K562 (cell line): ENCODE results near the gene AGAP1. TPM values are rescaled to one million over a fixed set of nuclear protein-coding genes. Genes with fewer than 3 reads are reported as not detected.

ENCODE experiments used
- ATAC-seq: fragments of 200-7000 bp; cut with Tn5 transposase; 3 replicates; pipeline ENCODE4 v1.9.1; 2020; ENCODE audit warnings: moderate library complexity
- BruUV-seq: library from RNA; stranded (reverse); fragments of 400-500 nt; replicated peaks from 2 replicates; lab custom pipeline; 2021; lab: Mats Ljungman, UMichigan
- CTCF ChIA-PET: fragments of 300-600 bp; formaldehyde crosslinking; extraction: SDS; loops from one replicate; lab custom pipeline; 2021; ENCODE audit warnings: low intra/inter-chr PET ratio; lab: Yijun Ruan, JAX
- POLR2A ChIA-PET: fragments of 300-600, 350-650 bp; sonication (Branson Sonifier 250); formaldehyde crosslinking; extraction: SDS; loops from one replicate; lab custom pipeline; 2021; ENCODE audit warnings: antibody characterized with exemption, inconsistent platforms; lab: Yijun Ruan, JAX
- DNase-seq, 4 experiments: peaks; one replicate each; pipeline versions ENCODE4 v3.0.0 to v3.0.0-alpha.2; 2011 to 2018; ENCODE audit warnings: low spot score in 3 of 4, mixed read lengths in 3 of 4; ENCODE audit errors: extremely low read depth in 1 of 4
- FAIRE-seq: peaks from 2 replicates; lab custom pipeline; 2011; peaks lifted over from hg19 to GRCh38; lab: Jason Lieb, UNC
- H2AFZ ChIP-seq: 2 replicates; pipeline ENCODE4 v1.6.0; 2011; ENCODE audit warnings: low read depth, low read length, control low read depth, inconsistent platforms
- H3K27ac ChIP-seq: fragments of 200-600 bp; 3 replicates; pipeline ENCODE4 v1.8.0; 2011; ENCODE audit warnings: low read depth, mild to moderate bottlenecking, control low read depth, inconsistent platforms, low read length, moderate library complexity, mixed read lengths; ENCODE audit errors: extremely low read depth
- H3K27me3 ChIP-seq, 2 experiments: fragments of 300-600 bp in 1 of 2; 2 replicates in 1 of 2; 3 replicates in 1 of 2; pipeline versions ENCODE4 v1.6.0 to v1.8.0; 2011; ENCODE audit warnings: inconsistent platforms in 2 of 2, low read length in 2 of 2, mild to moderate bottlenecking in 1 of 2, mixed read lengths in 1 of 2, moderate library complexity in 1 of 2; ENCODE audit not compliant: control insufficient read depth in 2 of 2, insufficient read depth in 2 of 2
- H3K36me3 ChIP-seq: fragments of 300-600 bp; 3 replicates; pipeline ENCODE4 v1.8.0; 2011; ENCODE audit warnings: mild to moderate bottlenecking, low read length, inconsistent platforms; ENCODE audit not compliant: control insufficient read depth, insufficient read depth
- H3K4me1 ChIP-seq, 2 experiments: fragments of 200-600 bp in 1 of 2; replicated peaks in 1 of 2; 2 replicates in 1 of 2; 3 replicates in 1 of 2; pipeline versions ENCODE4 v1.5.1 to v1.8.0; 2011; ENCODE audit warnings: inconsistent platforms in 2 of 2, low read length in 2 of 2, mild to moderate bottlenecking in 1 of 2, mixed read lengths in 1 of 2, moderate library complexity in 1 of 2; ENCODE audit not compliant: control insufficient read depth in 2 of 2, insufficient read depth in 2 of 2
- H3K4me2 ChIP-seq: 2 replicates; pipeline ENCODE4 v1.6.1; 2011; ENCODE audit warnings: low read length, control low read depth, inconsistent platforms, mixed read lengths; ENCODE audit not compliant: insufficient read depth
- H3K4me3 ChIP-seq: fragments of 200-600 bp; sonication (generic), shearing (Covaris generic); 2 replicates; pipeline ENCODE4 v1.5.1; 2016; ENCODE audit warnings: control low read depth, inconsistent platforms
- H3K79me2 ChIP-seq: fragments of 200-600 bp; 3 replicates; pipeline ENCODE4 v1.8.0; 2011; ENCODE audit warnings: low read length, inconsistent platforms; ENCODE audit not compliant: control insufficient read depth, insufficient read depth
- H3K9ac ChIP-seq, 2 experiments: 2 replicates each; pipeline versions ENCODE4 v1.6.0 to v1.6.1; 2011; ENCODE audit warnings: low read depth in 2 of 2, low read length in 2 of 2, control low read depth in 1 of 2, inconsistent platforms in 1 of 2, mild to moderate bottlenecking in 1 of 2, mixed read lengths in 1 of 2; ENCODE audit not compliant: insufficient read depth in 1 of 2
- H3K9me1 ChIP-seq: one replicate; pipeline ENCODE4 v1.6.0; 2011; ENCODE audit warnings: inconsistent platforms, mild to moderate bottlenecking, low read length, moderate library complexity; ENCODE audit not compliant: control insufficient read depth, insufficient read depth
- H3K9me3 ChIP-seq: replicated peaks from 2 replicates; pipeline ENCODE4 v1.5.1; 2011; ENCODE audit warnings: low read depth, low read length, inconsistent platforms; ENCODE audit not compliant: control insufficient read depth, insufficient read depth
- H4K20me1 ChIP-seq: replicated peaks from 2 replicates; pipeline ENCODE4 v1.6.1; 2011; ENCODE audit warnings: low read length, inconsistent platforms, mixed read lengths; ENCODE audit not compliant: control insufficient read depth, insufficient read depth
- BACH1 ChIP-seq: fragments of 200-800 bp; sonication (Bioruptor generic); IDR thresholded peaks from 2 replicates; pipeline ENCODE4 v1.6.1; 2016; ENCODE audit warnings: missing genetic modification characterization, missing compliant biosample characterization
- C11orf30 ChIP-seq: fragments of 450-650 bp; IDR thresholded peaks from 2 replicates; pipeline ENCODE4 v1.6.1; 2016; ENCODE audit warnings: low read depth, mild to moderate bottlenecking
- CBFA2T2 ChIP-seq: fragments of 450-650 bp; conservative IDR thresholded peaks from 2 replicates; pipeline ENCODE4 v1.6.1; 2017; ENCODE audit warnings: mild to moderate bottlenecking
- CBX3 ChIP-seq, 2 experiments: IDR thresholded peaks; 1 replicate in 1 of 2; 2 replicates in 1 of 2; pipeline ENCODE4 v1.6.1; 2012; ENCODE audit warnings: inconsistent platforms in 2 of 2, low read length in 2 of 2, borderline replicate concordance in 1 of 2, control low read depth in 1 of 2
- GATA2 ChIP-seq: sonication (generic); formaldehyde crosslinking; IDR thresholded peaks from 2 replicates; pipeline ENCODE4 v1.4.0; 2020; ENCODE audit warnings: mild to moderate bottlenecking, missing genetic modification reagents
- MAFF ChIP-seq: IDR thresholded peaks from 2 replicates; pipeline ENCODE4 v1.6.1; 2012; ENCODE audit warnings: low read length, improper control_type of control experiment
- MAFG ChIP-seq: fragments of 450-650 bp; conservative IDR thresholded peaks from 2 replicates; pipeline ENCODE4 v1.6.1; 2016; ENCODE audit warnings: missing genetic modification characterization, missing compliant biosample characterization
- MAFK ChIP-seq: IDR thresholded peaks from 2 replicates; pipeline ENCODE4 v1.6.1; 2011; ENCODE audit warnings: low read length, improper control_type of control experiment
- NFE2 ChIP-seq: IDR thresholded peaks from 2 replicates; pipeline ENCODE4 v1.6.1; 2014; ENCODE audit warnings: antibody characterized with exemption, low read depth
- NFE2L1 ChIP-seq: fragments of 450-650 bp; IDR thresholded peaks from 2 replicates; pipeline ENCODE4 v1.6.1; 2016; ENCODE audit warnings: missing genetic modification characterization, low read depth, mild to moderate bottlenecking, missing compliant biosample characterization, moderate library complexity, borderline replicate concordance
- RBFOX2 ChIP-seq: fragments of 200-400 bp; formaldehyde crosslinking; IDR thresholded peaks from 2 replicates; pipeline ENCODE4 v1.6.1; 2017; ENCODE audit warnings: low read depth, mild to moderate bottlenecking, low read length, moderate library complexity
- ZNF146 ChIP-seq: IDR thresholded peaks from one replicate; pipeline ENCODE4 v1.6.1; 2018; ENCODE audit warnings: missing compliant biosample characterization; ENCODE audit not compliant: unreplicated experiment
- ZNF316 ChIP-seq: fragments of 450-650 bp; IDR thresholded peaks from 2 replicates; pipeline ENCODE4 v1.6.1; 2016
- WGBS: fragments of 100-300 bp; shearing (Covaris generic); methylation state at CpG from one replicate; pipeline ENCODE4 v1.1.6; 2016; ENCODE audit warnings: low coverage, mixed read lengths; ENCODE audit not compliant: insufficient coverage; ENCODE audit errors: missing lambda C conversion rate; 5-methylcytosine and 5-hydroxymethylcytosine counted together
- in situ Hi-C: fragments of 300-500 bp; cut with MboI; formaldehyde crosslinking; loops from 4 replicates; pipeline ENCODE4 v1.15.0; 2018; ENCODE audit warnings: inconsistent platforms, mixed read lengths
- intact Hi-C: fragments of 100-400 bp; cut with micrococcal nuclease; formaldehyde crosslinking; loops from 2 replicates; pipeline ENCODE4 v1.14.2; 2022
- polyA plus RNA-seq, 8 experiments: library from polyadenylated mRNA; depleted of rRNA in 4 of 8; stranded (reverse) in 5 of 8; unstranded in 3 of 8; fragments of >200 nt; fragmentation: Nextera tagmentation in 2 of 8; fragmentation: Illumina TruSeq in 1 of 8; extraction: Ambion mirVana in 2 of 8; extraction: Trizol in 1 of 8; gene quantifications; 2 replicates each; pipeline versions ENCODE4 v1.2.1 to v1.2.3, GENCODE V29; 2011 to 2014; ENCODE audit warnings: inconsistent platforms in 1 of 8, missing spikeins in 1 of 8
- total RNA-seq, 7 experiments: library from RNA; depleted of rRNA in 6 of 7; stranded (reverse); fragments of >200 nt in 6 of 7; fragmentation: Illumina TruSeq in 2 of 7; extraction: Trizol in 2 of 7; gene quantifications; 2 replicates each; pipeline versions ENCODE4 v1.2.1 to v1.2.3, GENCODE V29; 2011 to 2021; ENCODE audit warnings: low replicate concordance in 1 of 7
- TF ChIP-seq, protein P1 (sequence below): fragments of 450-650 bp; IDR thresholded peaks from one replicate; pipeline ENCODE4 v1.6.1; 2018; ENCODE audit warnings: mild to moderate bottlenecking, moderate library complexity; ENCODE audit not compliant: partially characterized antibody
- TF ChIP-seq, protein P2 (sequence below), 2 experiments: fragments of 150-350 bp in 1 of 2; IDR thresholded peaks; 2 replicates each; pipeline ENCODE4 v1.6.1; 2012 to 2016; ENCODE audit warnings: low read depth in 2 of 2, low read length in 2 of 2, mild to moderate bottlenecking in 1 of 2, moderate library complexity in 1 of 2
- TF ChIP-seq, protein P3 (sequence below), 2 experiments: fragments of 450-650 bp; IDR thresholded peaks; 2 replicates each; pipeline ENCODE4 v1.6.1; 2016

Gene AGAP1
- total and polyA plus RNA-seq, 9 of the 15 experiments (the other 6 are each of a cell fraction or from before 2014, with no cell fraction given): 1.3 to 24.0 (median 10.6) TPM

DNA sequence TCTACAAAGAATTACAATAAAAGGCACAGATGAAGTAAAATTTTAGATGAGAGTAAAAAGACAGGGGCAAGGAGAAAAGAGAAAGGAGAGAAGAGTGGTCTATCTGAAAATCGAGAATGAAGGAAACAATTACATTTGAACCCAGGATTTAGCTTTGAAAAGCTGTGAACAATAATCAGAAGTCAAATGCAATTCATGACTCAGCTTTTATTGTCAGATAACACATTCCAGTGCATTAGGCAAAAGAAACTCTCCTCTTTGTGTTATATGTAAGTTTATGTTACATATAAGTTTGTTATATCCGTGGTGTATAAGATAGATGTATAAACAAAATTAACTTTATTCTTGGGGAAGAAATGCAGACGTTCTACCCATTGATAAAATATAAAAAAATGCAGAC lies 389.8 kb downstream of the AGAP1 start:
- BruUV-seq: no TSS peak

More for the DNA sequence above, 389.8 kb downstream of the AGAP1 start:
- Histone ChIP-seq H3K9me3 (no peaks in the 10 kb centered on the region), H3K27ac (no peak overlapping the region), H3K27me3 (no peaks in the 10 kb centered on the region), H4K20me1 (no peaks in the 10 kb centered on the region), H3K36me3 (peaks cover 3% of the 10 kb centered on the region; the same call in 1 of the 3 replicates), H3K4me1 (no peaks in the 10 kb centered on the region), H3K4me3 (no peak overlapping the region), H2AFZ (no peak overlapping the region), H3K9ac (no peak overlapping the region), H3K79me2 (no peaks in the 10 kb centered on the region), H3K4me2 (no peak overlapping the region), H3K9me1 (no peaks in the 10 kb centered on the region)
- DNase-seq: no peak
- FAIRE-seq: no peak
- TF ChIP-seq, protein P1, sequence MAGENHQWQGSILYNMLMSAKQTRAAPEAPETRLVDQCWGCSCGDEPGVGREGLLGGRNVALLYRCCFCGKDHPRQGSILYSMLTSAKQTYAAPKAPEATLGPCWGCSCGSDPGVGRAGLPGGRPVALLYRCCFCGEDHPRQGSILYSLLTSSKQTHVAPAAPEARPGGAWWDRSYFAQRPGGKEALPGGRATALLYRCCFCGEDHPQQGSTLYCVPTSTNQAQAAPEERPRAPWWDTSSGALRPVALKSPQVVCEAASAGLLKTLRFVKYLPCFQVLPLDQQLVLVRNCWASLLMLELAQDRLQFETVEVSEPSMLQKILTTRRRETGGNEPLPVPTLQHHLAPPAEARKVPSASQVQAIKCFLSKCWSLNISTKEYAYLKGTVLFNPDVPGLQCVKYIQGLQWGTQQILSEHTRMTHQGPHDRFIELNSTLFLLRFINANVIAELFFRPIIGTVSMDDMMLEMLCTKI: no peak
- TF ChIP-seq GATA2 (CRISPR knock-in tag) (no peak), CBX3 (IDR thresholded peaks at IDR 0.05; ENCODE audit: borderline replicate concordance in 1 of 2, low read length in 2 of 2) (no peak), NFE2 (peak; percentile 50), MAFK (peak; percentile 64; the same call in 1 of the 2 replicates), MAFF (peak; percentile 78), ZNF316 (peak; percentile 88), MAFG (tag) (peak; percentile 89), C11orf30 (peak; percentile 83), ZNF146 (CRISPR knock-in tag) (no peak), RBFOX2 (no peak), NFE2L1 (peak; percentile 39; the same call in 1 of the 2 replicates), BACH1 (peak; percentile 53; the same call in 1 of the 2 replicates), CBFA2T2 (no peak)
- TF ChIP-seq, protein P2, sequence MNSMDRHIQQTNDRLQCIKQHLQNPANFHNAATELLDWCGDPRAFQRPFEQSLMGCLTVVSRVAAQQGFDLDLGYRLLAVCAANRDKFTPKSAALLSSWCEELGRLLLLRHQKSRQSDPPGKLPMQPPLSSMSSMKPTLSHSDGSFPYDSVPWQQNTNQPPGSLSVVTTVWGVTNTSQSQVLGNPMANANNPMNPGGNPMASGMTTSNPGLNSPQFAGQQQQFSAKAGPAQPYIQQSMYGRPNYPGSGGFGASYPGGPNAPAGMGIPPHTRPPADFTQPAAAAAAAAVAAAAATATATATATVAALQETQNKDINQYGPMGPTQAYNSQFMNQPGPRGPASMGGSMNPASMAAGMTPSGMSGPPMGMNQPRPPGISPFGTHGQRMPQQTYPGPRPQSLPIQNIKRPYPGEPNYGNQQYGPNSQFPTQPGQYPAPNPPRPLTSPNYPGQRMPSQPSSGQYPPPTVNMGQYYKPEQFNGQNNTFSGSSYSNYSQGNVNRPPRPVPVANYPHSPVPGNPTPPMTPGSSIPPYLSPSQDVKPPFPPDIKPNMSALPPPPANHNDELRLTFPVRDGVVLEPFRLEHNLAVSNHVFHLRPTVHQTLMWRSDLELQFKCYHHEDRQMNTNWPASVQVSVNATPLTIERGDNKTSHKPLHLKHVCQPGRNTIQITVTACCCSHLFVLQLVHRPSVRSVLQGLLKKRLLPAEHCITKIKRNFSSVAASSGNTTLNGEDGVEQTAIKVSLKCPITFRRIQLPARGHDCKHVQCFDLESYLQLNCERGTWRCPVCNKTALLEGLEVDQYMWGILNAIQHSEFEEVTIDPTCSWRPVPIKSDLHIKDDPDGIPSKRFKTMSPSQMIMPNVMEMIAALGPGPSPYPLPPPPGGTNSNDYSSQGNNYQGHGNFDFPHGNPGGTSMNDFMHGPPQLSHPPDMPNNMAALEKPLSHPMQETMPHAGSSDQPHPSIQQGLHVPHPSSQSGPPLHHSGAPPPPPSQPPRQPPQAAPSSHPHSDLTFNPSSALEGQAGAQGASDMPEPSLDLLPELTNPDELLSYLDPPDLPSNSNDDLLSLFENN (IDR thresholded peaks at IDR 0.05; ENCODE audit: low read depth in 2 of 2, low read length in 2 of 2): no peak
- TF ChIP-seq, protein P3, sequence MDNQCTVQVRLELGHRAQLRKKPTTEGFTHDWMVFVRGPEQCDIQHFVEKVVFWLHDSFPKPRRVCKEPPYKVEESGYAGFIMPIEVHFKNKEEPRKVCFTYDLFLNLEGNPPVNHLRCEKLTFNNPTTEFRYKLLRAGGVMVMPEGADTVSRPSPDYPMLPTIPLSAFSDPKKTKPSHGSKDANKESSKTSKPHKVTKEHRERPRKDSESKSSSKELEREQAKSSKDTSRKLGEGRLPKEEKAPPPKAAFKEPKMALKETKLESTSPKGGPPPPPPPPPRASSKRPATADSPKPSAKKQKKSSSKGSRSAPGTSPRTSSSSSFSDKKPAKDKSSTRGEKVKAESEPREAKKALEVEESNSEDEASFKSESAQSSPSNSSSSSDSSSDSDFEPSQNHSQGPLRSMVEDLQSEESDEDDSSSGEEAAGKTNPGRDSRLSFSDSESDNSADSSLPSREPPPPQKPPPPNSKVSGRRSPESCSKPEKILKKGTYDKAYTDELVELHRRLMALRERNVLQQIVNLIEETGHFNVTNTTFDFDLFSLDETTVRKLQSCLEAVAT (IDR thresholded peaks at IDR 0.05): no peak
- in situ Hi-C loops (no loop called here), intact Hi-C loops (no loop called here)
- ATAC-seq: no peak
- POLR2A ChIA-PET: no interaction called here
- WGBS: 58% methylated on average over 3 of the region's 3 CpGs
- CTCF ChIA-PET: no interaction called here
